AG08395 (cell line): ENCODE measurements around the gene RNF207.

Experiments
- DNase-seq: peaks from one replicate; pipeline ENCODE4 v3.0.0; 2012; ENCODE audit warnings: mixed read lengths, low spot score

The RNF207 gene

GRCh38 chr1:6249739-6250689, 44.1 kb downstream of the RNF207 start:
- no peak for DNase-seq

- no peak for DNase-seq
These were observed 45.3 kb downstream of the RNF207 start for GRCh38 chr1:6251233-6251632.

GRCh38 chr1:6251681-6252373, 45.9 kb downstream of the RNF207 start:
- DNase-seq: no peak

DNA sequence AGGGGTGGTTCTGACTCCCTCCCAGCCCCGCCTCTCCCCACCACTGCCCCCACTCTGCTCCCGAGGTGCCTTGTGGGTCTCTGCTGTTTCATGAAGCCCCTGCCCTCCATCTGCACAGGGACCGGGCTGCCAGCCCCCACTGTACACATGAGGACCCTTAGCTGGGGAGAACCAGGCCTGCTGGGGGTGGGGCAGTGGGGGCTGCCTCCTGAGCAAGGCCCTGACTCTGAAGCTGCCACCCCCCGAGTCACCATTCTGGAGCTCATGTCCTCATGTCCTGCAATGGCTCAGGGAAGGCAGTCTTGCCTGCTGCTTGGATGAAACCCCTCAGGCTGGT, 46.4 kb downstream of the RNF207 start:
- DNase-seq: no peak

DNA sequence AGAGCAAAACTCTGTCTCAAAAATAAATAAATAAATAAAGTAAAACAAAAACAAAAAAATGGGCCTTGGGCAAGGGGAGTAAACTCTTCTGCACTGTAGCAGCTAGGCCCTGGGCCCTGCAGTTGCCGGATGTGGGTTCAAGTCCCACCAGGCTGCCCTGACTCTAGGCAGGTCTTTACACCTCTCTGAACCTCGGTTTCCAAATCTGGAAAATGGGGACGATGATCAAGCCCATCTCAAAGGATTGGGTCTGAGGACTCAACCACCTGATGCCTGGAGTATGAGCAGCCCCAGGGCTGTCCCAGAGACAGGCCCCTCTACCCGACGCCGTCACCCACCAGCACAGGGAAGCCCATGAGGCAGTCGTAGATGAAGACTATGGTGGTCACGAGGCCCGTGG, 47.5 kb downstream of the RNF207 start:
- DNase-seq: no peak

DNA sequence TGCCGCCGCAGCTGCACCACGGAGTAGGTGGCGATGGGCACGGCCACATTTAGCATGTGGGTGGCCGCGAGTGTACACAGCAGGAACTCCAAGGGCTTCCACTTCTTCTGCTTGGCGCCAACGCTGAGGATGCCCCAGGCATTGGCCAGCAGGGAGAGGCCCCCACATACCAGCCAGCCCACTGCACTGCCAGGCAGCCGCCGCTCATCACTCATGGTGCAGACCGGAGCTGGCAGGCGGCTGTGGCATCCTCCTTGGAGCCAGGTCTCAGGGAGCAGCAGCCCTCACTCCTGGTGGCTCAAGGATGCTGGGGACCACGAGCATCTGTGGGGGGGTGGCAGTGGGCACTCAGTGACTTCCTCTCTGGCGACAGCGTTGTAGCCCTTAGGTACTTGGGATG, 48.8 kb downstream of the RNF207 start:
- no peak for DNase-seq

DNA sequence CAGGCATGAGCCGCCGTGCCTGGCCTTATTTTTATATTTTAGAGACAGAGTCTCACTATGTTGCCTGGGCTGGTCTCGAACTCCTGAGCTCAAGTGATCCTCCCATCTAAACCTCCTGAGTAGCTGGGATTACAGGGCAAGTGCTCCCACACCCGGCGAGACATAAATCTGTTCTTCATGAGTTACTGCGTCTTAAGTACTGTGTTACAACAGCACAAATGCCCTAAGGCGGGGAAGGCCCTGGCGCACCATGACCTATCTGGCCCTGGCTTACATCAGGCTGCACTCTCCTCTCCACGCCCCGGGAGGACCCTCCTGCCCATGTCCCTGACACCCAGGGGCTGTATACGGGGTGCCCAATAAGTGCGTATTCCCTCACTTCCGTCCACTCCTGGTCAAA, 50.7 kb downstream of the RNF207 start:
- no peak for DNase-seq

DNA sequence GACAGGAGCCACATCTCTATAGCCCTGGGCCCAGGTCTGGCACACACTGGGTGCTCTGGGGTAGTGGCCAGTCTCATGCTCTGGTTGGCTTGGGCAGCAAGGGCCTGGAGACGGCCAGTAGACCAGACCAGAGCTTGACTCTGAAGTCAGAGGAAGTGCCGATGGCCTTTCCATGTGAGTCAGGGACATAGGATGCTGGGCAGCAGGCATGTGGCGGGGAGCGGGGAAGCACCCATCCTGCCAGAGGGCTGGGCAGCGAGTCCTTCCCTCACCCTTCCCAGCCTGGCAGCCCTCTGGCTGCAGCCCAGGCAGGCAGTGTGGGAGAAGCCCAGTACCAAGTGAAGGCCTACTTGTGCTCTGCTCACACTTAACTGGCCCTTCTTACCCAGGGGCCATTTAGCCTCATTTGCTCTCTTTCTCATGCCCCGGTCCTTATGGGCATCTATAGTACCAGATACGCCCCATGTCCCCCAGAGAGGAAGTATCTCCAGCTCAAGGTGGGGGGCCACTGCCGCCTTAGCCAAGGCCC, 51.7 kb downstream of the RNF207 start:
- no peak for DNase-seq

DNA sequence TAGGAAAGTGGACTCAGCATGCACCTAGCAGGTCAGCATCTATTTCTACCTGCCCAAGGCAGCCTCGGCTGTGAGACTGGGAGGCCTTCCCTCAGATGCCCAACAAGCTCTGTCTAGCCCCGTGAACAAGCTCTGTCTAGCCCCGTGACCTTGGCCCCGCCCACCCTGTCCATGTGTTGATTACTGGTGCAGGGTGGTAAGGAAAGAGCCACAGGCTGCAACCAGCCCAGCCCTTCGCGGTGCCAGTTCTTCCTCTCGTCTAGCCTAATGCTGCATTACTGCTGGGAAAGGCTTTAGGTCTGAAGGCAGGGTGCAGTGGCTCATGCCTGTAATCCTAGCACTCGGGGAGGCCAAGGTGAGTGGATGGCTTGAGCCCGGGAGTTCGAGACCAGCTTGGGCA, 52.8 kb downstream of the RNF207 start:
- DNase-seq: no peak

GRCh38 chr1:6259491-6260362, 53.8 kb downstream of the RNF207 start:
- peak; percentile 90 for DNase-seq

- DNase-seq: peak; percentile 11
These were observed 54.6 kb downstream of the RNF207 start for GRCh38 chr1:6260433-6260934.

- DNase-seq: peak; percentile 64
These were observed 55.2 kb downstream of the RNF207 start, which contains the start of gene GPR153 for GRCh38 chr1:6260961-6261614. TSS of gene GPR153 (minus strand) at chr1:6261098. CDS start at chr1:6254905, 6,193 bp downstream.

GRCh38 chr1:6261615-6261995, 55.7 kb downstream of the RNF207 start:
- no peak for DNase-seq

GRCh38 chr1:6262555-6263420, 56.9 kb downstream of the RNF207 start:
- peak; percentile 35 for DNase-seq

DNA sequence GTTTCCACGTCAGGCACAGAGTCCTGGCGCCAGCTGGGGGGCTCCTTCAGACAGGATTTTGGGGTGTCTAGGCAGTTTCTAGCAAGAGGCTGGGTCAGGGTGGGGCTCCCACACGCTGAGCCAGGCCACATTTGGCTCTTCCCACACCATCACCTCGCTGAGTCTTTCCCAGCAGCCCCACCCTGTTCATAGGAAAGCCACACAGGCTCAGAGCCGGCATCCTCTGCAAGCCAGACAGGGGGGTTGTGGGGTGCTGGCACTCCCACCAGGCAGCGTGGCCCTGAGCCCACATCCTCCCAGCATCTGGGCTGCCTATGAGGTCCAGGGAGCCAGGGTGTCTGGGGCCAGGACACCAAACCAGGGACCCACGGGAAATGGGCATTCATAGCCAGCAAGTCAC, 57.8 kb downstream of the RNF207 start:
- DNase-seq: no peak

- no peak for DNase-seq
These were observed 59.2 kb downstream of the RNF207 start for GRCh38 chr1:6265151-6265550.

DNA sequence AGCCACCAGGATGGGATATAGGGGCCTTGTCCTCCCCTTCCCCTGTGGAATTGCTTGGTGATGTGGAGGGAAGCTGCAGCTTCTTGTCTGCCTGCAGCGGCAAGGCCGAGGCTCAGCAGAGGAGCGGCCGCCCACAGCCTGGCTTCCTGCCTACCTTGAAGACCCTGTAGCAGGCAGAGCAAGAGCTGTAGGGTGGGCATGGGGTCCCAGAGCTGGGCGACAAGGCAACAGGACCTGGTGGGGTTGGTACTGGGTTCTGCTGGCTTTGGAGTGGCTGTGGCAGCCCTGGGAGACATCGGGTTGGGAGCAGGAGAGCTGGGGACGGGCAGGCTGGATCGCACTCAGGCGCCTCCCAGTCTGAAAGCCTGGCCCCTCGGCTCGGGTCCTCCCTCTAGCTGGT, 60.7 kb downstream of the RNF207 start:
- no peak for DNase-seq

GRCh38 chr1:6267686-6268322, 61.9 kb downstream of the RNF207 start:
- DNase-seq: peak; percentile 36

DNA sequence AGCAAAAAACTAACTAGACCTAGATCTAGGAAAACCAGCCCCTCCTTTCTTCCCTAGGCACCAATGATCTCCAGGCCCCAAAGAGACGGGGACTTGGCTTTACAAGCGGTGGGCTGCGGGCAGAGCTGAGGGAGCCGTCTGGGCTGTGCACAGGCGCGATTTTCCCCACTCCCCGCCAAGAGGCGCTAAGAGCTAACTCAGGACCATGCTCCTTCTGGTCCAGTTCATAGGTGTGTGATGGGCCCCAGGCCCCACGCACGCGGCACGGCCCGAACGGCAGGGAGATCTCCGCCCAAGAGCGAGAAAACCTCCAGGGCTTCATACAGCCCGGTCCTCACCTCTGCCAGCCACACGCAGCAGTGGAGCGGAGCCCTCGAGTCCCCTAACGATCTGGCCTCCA, 62.5 kb downstream of the RNF207 start:
- DNase-seq: no peak

- DNase-seq: no peak
These were observed 63.4 kb downstream of the RNF207 start for GRCh38 chr1:6269296-6269695.
